22Rv1 (cell line): ENCODE measurements around the gene LRSAM1.

Source experiments
- CTCF ChIP-seq: fragments of 450-650 bp; IDR thresholded peaks from 2 replicates; pipeline ENCODE4 v1.5.1; 2017; ENCODE audit warnings: mild to moderate bottlenecking
- ZFX ChIP-seq: fragments of 450-650 bp; IDR thresholded peaks from 2 replicates; pipeline ENCODE4 v1.6.1; 2017; ENCODE audit warnings: antibody characterized with exemption, borderline replicate concordance

- TF ChIP-seq CTCF (no peak), ZFX (no peak)
Measured at GRCh38 chr9:127519301-127520166, 68.2 kb downstream of the LRSAM1 start.
